Right ventricle myocardium inferior (tissue), 1 donor: ENCODE results near the gene TSPY1. TPM values are rescaled to one million over a fixed set of nuclear protein-coding genes. Genes with fewer than 3 reads are reported as not detected.
A peak's percentile ranks its signal among the peaks of the same experiment; 100 is the strongest.
"Not testable (repeated sequence)": the region's sequence is repeated elsewhere in the genome, so short reads cannot be mapped to it uniquely, and the experiment has no call there.

Source experiments
- ATAC-seq: fragments of 200-7000 bp; cut with Tn5 transposase; one replicate; pipeline ENCODE4 v1.9.1; 2020; ENCODE audit warnings: mild to moderate bottlenecking, moderate library complexity
- DNase-seq: peaks from one replicate; pipeline ENCODE4 v3.0.0; 2021; ENCODE audit errors: missing footprints
- intact Hi-C: fragments of 100-400 bp; cut with DNase I; formaldehyde crosslinking; loops from one replicate; pipeline ENCODE4 v1.11.0; 2022
- long read RNA-seq: library from polyadenylated mRNA; unstranded; transcript quantifications from one replicate; pipeline ENCODE4 v2.0.0, GENCODE V29; 2021
- total RNA-seq: library from RNA; stranded (reverse); fragmentation: NEBNext Ultra II Directional; extraction: Animal tissue kit (Norgen Biotek cat#: 25700); gene quantifications from one replicate; pipeline ENCODE4 v1.2.1, GENCODE V29; 2021
- donor health status: DM: no; HTN: yes; CAD: no; lungs with severe emphysema.

TSPY1 gene, protein sequence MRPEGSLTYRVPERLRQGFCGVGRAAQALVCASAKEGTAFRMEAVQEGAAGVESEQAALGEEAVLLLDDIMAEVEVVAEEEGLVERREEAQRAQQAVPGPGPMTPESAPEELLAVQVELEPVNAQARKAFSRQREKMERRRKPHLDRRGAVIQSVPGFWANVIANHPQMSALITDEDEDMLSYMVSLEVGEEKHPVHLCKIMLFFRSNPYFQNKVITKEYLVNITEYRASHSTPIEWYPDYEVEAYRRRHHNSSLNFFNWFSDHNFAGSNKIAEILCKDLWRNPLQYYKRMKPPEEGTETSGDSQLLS
- not detected for total RNA-seq
- long read RNA-seq, result 0 reads

- intact Hi-C loops, ATAC-seq, DNase-seq: not testable (repeated sequence)
Observed at GRCh38 chrY:9466655-9467054, at the start of gene TSPY1. Gene TSPY1, plus strand, starts transcription at chrY:9466955. Its CDS starts 46 bp downstream, at chrY:9467001.

GRCh38 chrY:9486967-9487366 lies 20.2 kb downstream of the TSPY1 start, which contains the start of gene TSPY9:
Gene TSPY9, plus strand, starts transcription at chrY:9487267. Its CDS starts 46 bp downstream, at chrY:9487313.
- DNase-seq, intact Hi-C loops, ATAC-seq: not testable (repeated sequence)

DNA sequence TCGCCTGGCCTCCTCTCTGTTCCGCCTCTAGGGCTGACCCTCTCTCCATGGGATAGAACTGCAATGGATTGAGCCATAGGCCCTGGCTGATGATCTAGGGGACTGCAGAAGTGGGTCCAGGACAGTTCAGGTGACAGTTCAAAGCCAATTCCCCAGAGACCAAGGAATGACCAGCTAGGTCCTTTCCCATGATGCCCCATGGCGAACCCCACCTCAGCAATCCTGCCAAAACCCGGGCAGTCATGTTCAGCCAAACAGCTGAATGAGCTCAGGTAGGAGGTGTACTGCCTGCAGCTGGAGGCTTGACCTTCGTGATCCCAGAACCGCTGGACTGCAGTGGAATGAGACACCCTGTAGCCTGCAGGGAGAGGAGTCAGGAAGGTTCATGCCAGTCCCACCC lies 37.6 kb downstream of the TSPY1 start:
- peak; percentile 45 for DNase-seq
- ATAC-seq, intact Hi-C loops: not testable (repeated sequence)

DNA sequence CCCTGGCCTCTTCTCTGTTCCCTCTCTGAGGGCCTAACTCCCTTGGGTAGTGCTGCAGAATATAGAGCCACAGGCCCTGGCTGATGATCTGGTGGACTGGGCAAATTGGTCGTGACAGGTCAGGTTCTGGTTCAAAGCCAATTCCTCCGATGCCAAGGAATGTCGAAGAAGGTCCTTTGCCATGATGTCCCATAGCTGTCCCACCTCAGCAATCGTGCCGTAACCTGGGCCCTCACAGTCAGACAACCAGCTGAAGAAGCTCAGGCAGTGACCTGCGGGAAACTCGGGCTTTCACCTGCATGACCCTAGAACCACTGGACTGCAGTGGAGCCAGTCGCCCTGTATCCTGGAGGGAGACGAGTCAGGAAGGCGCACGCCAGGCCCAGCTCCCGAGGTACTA lies 49.5 kb downstream of the TSPY1 start:
- ATAC-seq, DNase-seq, intact Hi-C loops: not testable (repeated sequence)

Other genes starting within 250 kb of the TSPY1 start
- not detected for gene TSPY4, start 129.5 kb upstream of the TSPY1 start, total RNA-seq
- not detected for gene TSPY8, start 109.2 kb upstream of the TSPY1 start, total RNA-seq
- gene TSPY3, start 68.5 kb upstream of the TSPY1 start, total RNA-seq, result not detected
- gene TSPY9, start 20.3 kb downstream of the TSPY1 start, total RNA-seq, result not detected
- not detected for gene TSPY10, start 60.9 kb downstream of the TSPY1 start, total RNA-seq